ENCODE data around the gene PFDN5.

PFDN5 gene

DNA sequence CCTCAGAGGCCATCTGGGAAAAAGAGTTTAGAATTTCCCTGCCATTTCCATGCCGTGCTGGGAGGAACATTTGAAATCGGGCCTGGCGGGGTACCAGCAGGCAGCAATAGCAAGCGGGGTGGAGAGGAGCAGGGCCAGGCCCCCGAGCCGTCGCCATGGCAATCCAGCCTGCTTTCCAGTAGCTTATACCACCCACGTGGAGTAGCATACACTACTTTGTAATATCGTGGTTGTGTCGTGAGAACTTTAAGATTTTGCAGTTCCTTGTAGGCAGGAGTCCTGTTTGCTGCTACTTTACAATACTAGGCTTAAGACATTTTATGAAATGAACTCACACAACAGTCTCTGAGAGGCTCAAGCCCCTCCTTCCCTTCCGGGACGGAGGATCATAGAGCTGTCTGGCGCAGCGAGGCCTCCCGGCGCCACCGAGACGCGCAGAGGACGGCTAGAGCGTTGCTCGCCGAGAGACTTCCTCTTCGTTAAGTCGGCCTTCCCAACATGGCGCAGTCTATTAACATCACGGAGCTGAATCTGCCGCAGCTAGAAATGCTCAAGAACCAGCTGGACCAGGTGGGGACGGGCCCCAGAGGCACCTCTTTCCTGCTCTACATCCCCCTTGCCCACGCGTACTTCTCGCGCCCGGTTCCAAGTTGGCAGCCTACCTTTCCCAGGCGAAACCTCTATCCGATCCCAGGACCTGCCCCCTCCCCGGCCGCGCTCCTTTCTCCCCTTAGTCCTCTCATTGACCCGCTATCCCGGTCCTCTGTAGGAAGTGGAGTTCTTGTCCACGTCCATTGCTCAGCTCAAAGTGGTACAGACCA, at the start of gene PFDN5:
PFDN5 (plus strand) TSS at position 473 of the 821 bp plus-strand sequence; CDS start at position 499, 26 bp downstream.
- peak; percentile 66 for DNase-seq (ENCODE audit: low read depth)

DNA sequence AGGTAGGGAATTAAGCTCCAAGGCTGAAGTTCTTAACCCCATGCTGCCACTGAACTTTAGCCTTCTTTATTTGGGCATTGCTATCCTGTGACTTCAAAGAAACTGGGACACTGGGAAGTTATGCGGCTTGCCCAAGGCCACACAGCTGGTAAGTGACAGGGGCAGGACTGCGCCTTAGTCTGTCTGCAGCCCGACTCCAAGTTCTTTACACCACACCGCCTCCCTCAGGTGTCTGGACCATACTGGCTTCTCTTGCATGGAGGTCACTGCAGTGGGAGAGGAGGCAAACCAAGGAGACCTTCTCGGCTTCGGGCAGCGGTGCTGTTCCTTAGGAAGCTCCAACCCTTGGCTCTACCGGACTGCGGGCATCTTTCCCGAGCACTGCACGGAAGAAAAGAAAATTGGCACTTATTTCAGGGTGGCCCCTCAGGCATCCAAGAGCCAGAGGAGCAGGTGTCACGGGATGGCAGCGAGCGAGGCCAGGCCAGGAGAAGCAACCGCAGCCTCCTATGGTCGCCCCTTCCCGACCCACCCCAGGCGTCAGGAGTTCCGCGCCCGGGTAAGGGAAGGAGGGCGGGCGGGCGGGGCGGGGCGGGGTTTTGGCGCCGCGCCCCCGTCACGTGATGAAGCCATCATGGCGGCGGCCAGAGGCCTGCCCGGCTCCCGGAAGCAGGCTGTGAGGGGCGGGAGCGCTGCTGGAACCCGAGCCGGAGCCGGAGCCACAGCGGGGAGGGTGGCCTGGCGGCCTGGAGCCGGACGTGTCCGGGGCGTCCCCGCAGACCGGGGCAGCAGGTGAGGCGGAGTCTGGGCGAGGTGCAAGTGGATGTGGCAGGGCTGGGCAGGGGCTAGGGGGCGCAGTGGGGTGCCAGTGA, 43.6 kb upstream of the PFDN5 start:
- no peak for DNase-seq (ENCODE audit: low read depth)

DNA sequence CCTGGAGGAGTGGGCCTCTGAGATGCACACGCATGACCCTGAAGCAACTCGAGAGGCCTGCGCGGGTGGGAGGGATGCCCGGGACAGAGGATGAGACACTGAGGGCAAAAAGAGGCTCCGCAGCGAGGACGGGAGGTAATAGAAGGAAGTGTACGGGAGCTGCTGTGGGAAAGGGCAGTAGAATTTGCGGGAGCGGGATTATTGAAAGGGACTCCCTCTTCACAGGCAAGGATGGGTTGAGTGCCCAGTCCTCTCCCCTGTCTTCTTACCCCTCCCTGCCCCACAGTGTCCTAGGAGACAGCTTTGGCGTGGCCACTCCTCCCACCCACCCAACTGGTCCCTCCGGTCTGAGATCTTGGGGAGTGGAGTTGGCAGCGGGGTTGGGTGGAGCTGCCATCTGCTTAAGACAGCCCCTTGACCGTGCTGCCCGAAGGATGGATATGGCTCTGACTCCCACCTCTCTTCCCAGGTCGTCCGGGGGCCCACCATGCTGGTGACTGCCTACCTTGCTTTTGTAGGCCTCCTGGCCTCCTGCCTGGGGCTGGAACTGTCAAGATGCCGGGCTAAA, 42.9 kb upstream of the PFDN5 start:
- DNase-seq (ENCODE audit: low read depth): no peak

DNA sequence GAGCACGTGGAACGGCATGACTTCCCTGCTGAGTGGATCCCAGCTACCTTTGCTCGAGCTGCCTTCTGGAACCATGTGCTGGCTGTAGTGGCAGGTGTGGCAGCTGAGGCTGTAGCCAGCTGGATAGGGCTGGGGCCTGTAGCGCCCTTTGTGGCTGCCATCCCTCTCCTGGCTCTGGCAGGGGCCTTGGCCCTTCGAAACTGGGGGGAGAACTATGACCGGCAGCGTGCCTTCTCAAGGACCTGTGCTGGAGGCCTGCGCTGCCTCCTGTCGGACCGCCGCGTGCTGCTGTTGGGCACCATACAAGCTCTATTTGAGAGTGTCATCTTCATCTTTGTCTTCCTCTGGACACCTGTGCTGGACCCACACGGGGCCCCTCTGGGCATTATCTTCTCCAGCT, 42.0 kb upstream of the PFDN5 start:
- no peak for DNase-seq (ENCODE audit: low read depth)

DNA sequence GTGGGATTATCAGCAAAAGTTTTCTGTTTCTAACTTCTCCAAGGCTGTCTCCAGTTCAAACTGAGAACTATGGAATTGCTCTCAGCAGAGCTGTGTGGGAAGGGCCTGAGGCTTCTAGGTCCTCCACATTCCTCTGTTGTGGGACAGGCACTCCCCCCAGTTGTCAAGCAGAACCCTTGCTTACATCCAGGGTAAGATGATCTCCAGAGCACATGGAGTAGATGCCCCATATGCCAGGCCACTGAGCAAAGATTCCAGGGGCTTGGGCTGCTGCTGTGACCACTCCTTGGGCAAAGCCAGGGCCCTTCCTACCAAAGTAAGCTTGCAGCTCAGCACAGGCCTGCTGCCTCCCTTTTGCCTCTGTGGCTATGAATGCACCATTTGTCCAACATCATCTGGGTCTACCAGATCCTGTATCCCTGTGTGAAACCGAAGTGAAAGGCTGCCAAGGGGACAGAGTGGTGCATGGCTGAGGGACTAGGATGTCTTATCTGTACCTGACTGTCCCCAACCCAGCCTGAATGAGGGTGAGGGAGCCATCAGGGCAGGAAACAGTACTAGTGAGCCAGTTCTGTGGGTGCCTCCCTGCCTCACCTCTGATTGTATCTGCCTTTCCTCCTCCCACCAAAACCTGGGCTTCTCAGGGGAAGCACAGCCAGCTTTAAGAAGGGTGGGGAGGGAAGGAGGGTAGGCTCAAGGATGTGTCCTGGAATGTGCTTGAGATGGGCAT, 40.4 kb upstream of the PFDN5 start:
- no peak for DNase-seq (ENCODE audit: low read depth)

DNA sequence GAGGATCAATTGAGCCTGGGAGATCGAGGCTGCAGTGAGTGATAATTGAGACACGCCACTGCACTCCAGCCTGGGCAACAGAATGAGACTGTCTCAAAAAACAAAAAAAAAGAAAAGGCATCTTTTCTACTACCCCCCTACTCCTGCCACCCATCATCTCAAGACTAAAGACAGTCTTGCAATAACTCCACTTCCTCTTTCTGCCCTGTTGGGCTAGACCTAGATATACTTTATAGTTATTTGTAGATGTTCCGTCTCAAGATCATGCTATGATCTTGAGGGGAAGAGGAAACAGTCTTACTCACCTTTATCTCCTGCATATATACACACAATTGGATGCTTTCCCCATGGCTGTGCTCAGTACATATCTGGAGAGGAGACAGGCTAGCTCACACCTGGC, 39.3 kb upstream of the PFDN5 start:
- DNase-seq (ENCODE audit: low read depth): no peak

DNA sequence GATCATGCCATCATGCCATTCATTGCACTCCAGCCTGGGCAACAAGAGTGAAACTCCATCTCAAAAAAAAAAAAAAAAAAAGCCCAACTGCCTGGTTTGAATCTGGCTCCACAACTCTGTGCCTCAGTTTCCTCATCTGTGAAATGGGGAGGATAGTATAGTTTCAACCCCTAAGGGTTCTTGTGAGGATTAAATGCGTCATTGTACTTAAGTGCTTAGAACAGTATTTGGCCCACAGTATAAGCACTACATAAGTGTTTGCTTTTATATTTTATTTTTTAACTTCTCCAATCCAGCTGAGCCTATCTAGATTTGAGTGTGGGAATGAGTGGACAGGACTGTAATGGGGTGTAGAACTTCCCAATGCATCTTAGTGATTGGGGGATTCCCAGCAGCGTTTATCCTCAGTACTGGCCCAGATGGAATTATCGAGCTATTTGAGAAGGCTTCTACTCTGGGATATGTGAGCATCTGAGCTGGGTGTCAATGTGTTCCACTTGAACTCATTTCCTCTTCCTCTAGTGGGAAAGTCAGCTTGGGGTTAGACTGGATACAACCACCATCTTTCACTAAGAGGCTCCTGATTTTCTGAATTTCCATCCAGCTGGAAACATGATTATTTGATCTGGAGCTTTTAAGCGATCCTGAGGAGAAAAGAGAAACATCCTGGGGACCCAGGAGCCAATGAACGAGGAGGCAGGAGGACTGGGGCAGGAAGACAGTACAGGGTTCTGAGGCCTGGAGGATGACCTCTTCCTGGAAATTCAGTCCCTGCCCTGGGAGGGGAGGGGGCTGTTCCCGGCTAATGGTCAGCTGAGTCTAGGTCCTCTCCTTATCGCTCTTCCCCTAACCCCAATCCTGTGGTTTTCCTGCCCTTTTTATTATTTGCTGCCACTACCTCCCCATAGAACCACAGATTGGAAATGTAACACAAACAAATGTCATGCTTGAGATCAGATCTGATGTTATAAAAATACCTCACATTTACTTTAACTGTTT, 36.5 kb upstream of the PFDN5 start:
- no peak for DNase-seq (ENCODE audit: low read depth)

DNA sequence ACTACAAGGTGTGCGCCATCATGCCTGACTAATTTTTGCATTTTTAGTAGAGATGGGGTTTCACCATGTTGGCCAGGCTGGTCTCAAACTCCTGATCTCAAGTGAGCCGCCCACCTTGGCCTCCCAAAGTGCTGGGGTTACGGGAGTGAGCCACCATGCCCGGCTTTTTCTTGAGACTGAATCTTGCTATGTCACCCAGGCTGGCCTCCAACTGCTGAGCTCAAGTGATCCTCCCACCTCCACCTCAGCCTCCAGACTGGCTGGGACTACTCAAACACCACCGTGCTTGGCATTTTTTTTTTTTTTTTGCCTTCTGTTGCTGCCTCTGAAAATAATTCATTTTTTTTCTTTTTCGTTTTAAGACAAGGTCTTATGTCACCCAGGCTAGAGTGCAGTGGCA, 35.5 kb upstream of the PFDN5 start:
- no peak for DNase-seq (ENCODE audit: low read depth)

DNA sequence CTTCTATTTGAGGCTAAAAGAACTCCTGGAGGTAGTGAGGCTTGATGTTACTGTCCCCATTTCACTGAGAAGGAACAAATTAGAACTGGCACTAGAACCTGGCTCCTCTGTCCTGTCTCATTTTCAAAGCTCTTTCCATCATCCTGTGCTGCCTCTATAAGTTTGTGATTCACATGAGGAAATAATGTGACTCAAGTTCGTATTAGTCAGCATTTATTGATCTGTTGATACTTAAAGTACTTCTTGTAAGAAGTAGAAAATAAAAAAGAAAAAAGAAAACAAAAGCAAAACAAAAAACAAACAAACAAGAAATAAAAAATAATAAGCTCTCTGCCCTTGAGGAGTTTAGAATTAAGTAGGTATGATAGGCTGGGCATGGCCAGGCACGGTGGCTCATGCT, 29.6 kb upstream of the PFDN5 start:
- no peak for DNase-seq (ENCODE audit: low read depth)

DNA sequence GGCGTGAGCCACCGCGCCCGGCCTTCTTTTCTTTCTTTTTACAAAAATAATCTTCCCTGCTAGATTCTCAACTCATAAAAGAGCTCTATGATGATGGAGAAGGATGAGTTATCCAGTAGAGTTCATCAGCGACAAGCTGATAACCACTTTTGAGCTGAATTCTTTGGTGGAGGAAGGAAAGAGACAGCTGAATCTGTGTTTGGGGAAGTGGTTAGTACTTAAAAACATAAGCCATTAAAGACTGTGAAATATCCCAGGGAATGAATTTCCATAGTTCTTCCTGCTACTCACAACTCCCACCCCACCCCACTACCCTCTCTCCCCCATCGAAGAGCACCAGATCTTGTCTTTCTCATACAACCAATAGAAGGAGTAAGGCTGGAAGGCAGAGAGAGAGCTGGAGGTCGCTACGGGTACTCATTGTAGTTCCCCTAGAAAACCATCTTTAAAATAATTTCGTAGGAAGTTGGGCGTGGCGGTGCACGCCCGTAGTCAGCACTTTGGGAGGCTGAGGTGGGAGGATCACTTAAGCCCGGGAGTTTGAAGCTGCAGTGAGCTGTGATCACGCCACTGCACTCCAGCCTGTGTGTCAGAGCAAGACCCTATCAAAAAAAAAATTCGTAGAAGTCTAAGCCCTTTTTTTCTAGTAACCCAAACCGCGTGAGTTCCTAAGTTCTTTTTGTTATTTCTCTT, 27.9 kb upstream of the PFDN5 start:
- no peak for DNase-seq (ENCODE audit: low read depth)

DNA sequence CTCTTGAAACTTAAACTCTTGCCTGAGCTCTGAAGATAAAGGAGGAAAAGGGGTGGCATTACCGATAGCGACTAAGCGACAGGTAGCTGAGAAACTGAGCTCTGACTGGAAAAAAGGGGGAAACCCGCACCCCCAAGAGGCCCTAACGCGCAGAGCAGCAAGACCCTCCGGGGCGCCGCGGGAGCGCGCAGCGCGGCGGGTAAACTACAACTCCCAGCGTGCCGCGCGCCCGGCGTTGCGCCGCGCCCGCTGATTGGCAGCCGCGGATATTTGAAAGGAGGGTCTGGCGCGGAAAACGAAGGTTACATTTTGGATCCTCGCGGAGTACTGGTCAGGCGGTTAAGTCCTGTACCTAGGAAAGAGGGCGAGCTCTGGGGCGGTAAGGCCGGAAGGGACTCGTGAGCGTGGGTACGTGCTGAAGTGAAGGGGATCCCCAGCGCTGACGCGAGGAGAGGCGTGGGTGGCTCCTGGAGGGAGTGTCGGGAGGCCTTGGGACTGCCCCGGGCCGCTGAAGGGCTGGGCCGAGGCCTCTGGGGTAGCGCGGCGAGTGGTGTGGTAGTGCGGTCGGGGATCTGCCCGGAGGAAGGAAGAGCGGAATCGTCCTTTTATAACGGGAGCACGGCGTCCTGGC, 27.2 kb upstream of the PFDN5 start, which contains the start of gene ESPL1:
ESPL1 (plus strand) TSS at position 301 of the 631 bp plus-strand sequence. CDS start 468 bp downstream, outside the sequence.
- peak; percentile 24 for DNase-seq (ENCODE audit: low read depth)

DNA sequence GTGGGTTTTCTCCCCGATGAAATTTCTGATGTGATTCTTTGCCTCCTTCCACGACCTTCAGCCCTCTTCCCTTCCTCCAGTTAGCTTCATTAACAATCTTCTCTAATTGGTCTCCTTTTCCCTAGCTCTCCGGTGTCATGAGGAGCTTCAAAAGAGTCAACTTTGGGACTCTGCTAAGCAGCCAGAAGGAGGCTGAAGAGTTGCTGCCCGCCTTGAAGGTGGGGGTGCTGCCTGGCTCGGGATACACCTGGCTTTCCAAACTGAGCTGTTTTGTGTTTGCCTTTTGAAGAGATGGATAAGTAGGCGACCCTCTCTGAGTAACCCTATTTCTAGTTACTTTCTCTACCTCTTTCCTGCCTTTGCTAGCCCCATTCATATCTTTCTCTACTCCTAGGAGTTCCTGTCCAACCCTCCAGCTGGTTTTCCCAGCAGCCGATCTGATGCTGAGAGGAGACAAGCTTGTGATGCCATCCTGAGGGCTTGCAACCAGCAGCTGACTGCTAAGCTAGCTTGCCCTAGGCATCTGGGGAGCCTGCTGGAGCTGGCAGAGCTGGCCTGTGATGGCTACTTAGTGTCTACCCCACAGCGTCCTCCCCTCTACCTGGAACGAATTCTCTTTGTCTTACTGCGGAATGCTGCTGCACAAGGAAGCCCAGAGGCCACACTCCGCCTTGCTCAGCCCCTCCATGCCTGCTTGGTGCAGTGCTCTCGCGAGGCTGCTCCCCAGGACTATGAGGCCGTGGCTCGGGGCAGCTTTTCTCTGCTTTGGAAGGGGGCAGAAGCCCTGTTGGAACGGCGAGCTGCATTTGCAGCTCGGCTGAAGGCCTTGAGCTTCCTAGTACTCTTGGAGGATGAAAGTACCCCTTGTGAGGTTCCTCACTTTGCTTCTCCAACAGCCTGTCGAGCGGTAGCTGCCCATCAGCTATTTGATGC, 26.4 kb upstream of the PFDN5 start:
- DNase-seq (ENCODE audit: low read depth): no peak

DNA sequence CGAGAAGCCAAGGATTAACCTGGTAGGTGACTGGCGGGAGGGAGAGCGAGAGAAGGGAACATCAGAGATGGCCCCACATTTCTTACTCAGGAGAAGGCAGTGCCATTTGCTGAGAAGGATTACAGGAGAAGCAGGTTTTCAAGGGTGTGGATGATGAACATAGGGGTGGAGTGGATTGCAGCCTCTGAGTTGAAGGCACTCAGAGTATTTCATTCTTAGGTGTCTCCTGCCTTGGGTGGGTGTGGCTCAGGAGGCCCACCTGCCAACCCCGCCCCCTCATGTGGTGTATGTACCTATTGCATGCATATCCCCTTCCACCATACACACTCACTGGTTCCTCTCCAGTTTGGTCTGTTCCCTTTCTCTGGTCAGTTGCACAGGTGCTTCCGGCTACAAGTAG, 20.9 kb upstream of the PFDN5 start:
- DNase-seq (ENCODE audit: low read depth): no peak

DNA sequence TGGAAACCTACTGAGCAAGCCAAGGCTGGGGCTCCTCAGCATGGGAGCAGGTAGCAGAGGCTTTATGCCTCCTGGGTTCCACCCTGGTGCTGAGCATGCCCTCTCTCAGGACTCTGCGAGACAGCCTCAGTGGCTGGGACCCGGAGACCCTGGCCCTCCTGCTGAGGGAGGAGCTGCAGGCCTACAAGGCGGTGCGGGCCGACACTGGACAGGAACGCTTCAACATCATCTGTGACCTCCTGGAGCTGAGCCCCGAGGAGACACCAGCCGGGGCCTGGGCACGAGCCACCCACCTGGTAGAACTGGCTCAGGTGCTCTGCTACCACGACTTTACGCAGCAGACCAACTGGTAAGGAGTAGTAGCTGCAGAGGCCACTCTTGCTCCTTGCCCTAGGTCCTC, 18.8 kb upstream of the PFDN5 start:
- DNase-seq (ENCODE audit: low read depth): no peak

DNA sequence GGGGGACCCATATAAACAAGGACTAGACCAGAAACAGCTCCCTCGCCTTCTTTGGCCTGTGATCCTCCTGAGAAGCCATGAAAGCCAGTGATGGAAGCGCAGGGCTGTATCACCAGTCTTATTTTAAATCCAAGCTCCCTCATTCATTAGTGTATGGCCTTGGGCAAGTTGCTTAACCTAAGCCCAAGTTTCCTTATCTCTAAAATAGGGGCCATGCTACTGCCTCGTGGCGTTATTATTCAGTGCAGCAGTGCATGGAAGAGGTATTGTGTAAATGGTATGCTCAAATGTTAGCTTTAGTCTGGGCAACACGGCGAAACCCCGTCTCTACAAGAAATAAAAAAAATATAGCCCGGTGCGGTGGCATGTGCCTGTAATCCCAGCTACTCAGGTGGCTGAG, 17.4 kb upstream of the PFDN5 start:
- no peak for DNase-seq (ENCODE audit: low read depth)

DNA sequence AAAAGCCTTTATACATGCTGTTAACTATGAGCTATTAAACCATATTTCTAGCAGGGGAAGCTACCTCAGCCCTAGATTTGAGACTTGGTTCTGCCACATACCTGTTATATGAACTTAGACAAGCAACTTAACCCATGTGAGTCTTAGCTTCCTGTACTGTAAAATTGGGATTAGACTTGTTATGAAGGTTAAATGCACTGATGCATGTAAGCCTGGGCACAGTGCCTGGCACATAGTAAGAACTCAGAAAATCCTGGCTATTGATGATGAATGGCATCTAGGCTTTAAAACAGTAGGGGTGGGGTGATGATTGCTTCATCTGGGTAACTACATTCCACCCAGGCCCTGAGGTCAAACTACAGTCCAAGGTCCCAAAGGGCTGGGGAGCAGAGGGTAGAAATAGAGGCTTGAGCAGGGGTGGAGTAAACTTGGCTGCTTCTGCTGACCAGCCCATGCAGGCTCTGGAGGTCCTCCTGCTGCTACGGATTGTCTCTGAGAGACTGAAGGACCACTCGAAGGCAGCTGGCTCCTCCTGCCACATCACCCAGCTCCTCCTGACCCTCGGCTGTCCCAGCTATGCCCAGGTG, 16.0 kb upstream of the PFDN5 start:
- DNase-seq (ENCODE audit: low read depth): no peak

DNA sequence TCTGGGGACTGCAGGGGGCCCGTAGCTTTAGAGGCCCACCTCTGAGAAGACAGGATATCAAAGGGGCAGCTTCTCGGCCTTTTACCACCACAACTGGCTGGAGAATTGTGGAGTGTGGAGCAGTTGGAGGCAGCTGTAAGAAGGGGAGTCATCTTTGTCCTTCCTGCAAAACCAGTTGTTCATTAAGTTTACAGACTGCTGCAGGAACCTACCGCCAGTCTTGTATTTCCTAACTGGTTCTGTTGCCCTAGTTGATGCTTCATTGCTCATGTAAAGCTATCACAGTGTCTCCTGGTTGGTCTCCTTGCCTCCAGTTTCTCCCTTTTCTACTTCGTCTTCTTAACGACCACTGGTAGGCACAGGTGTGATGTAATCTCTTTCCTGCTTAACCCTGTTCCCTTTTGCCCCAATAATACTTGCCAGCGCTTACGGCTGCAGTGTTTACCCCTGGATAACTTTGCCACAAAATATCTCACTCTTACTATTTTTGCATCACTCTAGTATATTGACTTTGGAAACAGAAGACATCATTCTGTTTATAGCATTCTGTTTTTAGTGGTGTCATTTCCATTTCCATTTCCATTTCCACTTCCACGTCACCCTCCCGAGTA, 15.3 kb upstream of the PFDN5 start:
- no peak for DNase-seq (ENCODE audit: low read depth)

DNA sequence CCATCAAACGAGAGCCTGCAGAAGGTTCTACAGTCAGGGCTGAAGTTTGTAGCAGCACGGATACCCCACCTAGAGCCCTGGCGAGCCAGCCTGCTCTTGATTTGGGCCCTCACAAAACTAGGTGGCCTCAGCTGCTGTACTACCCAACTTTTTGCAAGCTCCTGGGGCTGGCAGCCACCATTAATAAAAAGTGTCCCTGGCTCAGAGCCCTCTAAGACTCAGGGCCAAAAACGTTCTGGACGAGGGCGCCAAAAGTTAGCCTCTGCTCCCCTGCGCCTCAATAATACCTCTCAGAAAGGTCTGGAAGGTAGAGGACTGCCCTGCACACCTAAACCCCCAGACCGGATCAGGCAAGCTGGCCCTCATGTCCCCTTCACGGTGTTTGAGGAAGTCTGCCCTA, 8.9 kb upstream of the PFDN5 start:
- no peak for DNase-seq (ENCODE audit: low read depth)
